GM19043 (cell line): ENCODE measurements around the gene BOLA3.
"Not testable (repeated sequence)": the region's sequence is repeated elsewhere in the genome, so short reads cannot be mapped to it uniquely, and the experiment has no call there.

ENCODE experiments used
- ATAC-seq: cut with Tn5 transposase; IDR thresholded peaks from one replicate; pipeline ENCODE4 v1.9.1; 2021; ENCODE audit warnings: low read depth; ENCODE audit not compliant: unreplicated experiment

The BOLA3 gene, protein sequence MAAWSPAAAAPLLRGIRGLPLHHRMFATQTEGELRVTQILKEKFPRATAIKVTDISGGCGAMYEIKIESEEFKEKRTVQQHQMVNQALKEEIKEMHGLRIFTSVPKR

DNA sequence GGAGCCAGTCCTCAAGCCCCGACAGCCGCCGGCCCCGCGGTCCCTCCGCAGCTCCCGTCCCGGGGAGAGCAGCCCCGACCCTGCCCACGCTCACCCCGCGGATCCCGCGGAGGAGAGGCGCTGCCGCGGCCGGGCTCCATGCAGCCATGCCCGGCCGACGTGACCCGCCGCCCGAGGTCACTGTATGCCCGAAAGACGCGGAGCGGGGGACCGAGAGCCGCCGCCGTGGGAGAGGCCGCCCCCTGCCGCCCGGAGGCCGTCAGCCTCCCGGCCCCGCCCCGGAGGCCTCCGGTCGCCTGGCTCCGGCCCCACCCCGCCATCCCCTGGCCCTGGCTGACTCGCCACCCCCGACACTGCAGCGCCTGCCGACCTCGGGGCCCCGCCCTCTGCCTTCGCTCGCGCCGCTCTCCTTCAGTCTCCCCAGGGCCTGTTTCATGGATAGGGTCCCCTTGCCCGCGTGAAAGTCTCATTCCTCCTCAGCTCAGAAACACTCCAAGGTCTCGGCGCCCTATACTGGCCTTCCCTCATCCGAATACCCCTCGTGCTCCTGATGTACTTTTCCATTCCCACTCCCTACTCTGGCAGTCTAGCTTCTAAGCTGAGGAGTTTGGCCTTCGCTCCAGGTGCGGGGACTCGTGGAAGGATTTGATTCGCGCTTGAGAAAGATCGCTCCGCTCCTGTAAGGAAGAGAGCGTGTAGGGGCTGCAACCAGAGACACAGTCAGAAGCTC lies at the start of gene BOLA3:
TSS of gene BOLA3 (minus strand) at position 186 of the 730 bp plus-strand sequence. CDS start at position 148, 38 bp downstream.
- peak; percentile 89 for ATAC-seq

DNA sequence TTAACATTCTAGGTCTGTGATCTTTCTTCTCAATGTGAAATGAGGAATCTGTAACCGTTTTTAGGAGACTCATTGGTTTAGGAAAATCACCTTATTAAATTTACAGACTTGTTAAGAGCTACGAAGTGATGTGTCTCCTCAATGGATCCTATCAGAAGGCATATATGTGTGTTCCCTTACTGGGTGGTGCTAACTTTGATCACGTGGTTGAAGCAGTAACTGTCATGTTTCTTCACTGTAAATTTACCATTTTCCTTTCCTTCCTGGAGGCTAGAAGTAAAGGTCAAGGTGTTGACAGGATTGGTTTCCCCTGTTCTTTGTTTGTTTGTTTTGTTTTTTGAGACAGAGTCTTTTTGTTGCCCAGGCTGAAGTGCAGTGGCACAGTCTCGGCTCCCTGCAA lies 49.3 kb upstream of the BOLA3 start:
- ATAC-seq: no peak

DNA sequence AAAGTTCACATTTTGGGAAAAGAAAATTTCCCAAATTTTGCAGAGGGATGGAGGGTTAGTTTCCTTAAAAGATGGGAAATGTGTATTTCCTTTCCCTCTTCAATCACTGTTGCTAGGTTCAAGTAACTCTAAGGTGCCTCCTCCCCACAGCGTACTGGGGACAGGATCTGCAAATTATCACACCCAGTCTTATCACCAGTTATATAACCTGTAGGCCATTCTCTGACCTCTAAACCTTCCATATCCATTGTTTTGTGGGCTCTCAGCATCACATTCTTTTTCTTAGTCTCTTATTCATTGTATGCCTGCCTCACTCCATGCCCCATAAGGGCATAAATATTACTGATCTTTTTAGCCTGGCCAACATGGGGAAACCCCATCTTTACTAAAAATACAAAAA lies 47.1 kb upstream of the BOLA3 start:
- no peak for ATAC-seq

GRCh38 chr2:74191596-74192380 lies 44.1 kb upstream of the BOLA3 start:
- no peak for ATAC-seq

DNA sequence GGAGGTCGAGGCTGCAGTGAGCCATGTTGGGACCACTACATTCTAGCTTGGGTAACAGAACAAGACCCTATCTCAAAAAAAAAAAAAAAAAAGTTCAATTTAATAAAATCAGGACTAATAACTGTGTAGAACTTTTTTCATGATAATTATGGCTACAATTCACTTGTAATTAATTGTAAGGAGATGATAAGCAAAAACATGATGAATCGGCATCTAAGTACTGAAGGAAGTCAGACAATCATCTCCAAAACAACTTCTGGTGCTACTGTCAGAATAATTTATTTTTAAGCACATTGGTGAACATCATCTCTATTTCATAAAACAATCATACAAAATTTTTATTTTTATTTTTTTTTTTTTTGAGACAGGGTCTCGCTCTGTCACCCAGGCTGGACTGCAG lies 41.0 kb upstream of the BOLA3 start:
- no peak for ATAC-seq

DNA sequence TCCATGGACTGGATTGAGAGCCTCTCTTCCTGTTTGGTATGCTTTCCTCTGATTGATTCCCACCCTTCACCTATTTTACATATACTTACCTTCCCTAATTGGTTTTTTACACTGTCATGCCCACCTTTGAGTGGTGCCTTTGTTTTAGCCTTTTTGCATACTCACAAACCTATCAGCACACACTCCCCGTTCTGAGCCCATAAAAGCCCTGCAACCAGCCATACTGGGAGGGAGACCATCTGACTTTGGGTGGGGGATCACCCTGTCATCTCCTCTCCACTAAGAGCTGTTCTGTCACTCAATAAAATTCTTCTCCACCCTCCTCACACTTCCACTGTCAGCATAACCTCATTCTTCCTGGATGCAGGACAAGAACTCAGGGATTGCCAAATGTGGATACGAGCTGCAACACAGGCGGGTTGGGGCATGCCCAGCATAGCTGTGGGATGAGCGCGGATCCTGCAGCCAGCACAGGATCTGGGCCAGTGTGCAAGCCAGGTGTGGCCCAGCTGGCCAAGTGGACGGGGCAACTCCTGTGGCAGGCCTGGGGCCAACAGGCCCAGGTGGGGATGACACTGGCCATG lies 40.4 kb upstream of the BOLA3 start:
- ATAC-seq: no peak

GRCh38 chr2:74186706-74187105 lies 39.0 kb upstream of the BOLA3 start:
- not testable (repeated sequence) for ATAC-seq

GRCh38 chr2:74186038-74186437 lies 38.3 kb upstream of the BOLA3 start:
- ATAC-seq: peak; percentile 49

GRCh38 chr2:74183878-74184277 lies 36.2 kb upstream of the BOLA3 start:
- ATAC-seq: no peak

GRCh38 chr2:74181739-74182138 lies 34.0 kb upstream of the BOLA3 start:
- ATAC-seq: peak; percentile 38

DNA sequence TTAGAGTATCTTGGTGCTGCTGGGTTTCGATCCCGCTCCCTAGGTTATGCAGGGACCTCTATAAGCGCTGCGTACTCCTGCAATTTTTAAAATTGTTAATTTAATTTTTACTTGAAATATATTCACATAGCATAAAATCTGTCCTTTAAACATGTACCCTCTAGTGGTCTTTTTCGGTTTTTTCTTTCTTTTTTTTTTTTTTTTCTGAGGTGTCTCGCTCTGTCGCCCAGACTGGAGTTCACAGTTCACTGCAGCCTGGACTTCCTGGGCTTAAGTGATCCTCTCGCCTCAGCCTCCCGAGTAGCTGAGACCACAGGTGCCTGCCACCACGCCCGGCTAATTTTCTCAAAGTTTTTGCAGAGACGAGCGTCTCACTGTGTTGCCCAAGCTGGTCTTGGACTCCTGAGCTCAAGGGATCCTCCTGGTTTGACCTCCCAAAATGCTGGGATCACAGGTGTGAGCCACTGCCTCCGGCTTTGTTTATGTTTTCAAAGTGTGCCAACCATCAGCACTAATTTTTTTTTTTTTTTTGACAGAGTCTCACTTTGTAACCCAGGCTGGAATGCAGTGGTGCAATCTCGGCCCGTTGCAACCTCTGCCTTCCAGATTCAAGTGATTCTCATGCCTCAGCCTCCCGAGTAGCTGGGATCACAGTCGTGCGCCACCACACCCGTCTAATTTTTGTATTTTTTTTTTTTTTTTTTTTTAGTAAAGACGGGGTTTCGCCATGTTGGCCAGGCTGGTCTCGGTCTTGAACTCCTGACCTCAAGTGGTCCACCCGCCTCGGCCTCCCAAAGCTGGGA lies 31.6 kb upstream of the BOLA3 start:
- ATAC-seq: peak; percentile 3

GRCh38 chr2:74178211-74179062 lies 30.7 kb upstream of the BOLA3 start, which contains the start of gene MOB1A:
Gene MOB1A (minus strand): TSS chr2:74178879. CDS start chr2:74178674, 205 bp downstream.
- peak; percentile 69 for ATAC-seq

DNA sequence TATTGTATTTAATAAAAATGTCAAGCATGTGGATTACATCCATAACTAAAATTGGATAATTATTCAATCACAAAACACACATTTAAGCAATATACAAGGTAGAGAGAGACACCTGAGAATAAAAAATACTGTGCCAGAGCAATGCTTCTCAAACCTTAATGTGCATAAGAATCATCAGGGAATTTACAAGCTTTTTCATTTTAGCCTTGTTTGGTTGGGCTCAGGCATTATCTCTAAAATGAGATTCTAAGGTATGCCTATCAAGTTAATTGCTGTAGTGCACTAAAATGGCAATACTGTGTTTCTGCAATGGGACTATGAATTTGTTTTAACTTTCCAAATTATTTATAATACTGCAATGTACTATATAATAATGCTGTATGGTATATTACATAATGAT lies 30.0 kb upstream of the BOLA3 start:
- no peak for ATAC-seq

- ATAC-seq: no peak
These were observed 27.2 kb upstream of the BOLA3 start for GRCh38 chr2:74174909-74175308.

- ATAC-seq: no peak
These were observed 21.0 kb upstream of the BOLA3 start for GRCh38 chr2:74168739-74169138.

DNA sequence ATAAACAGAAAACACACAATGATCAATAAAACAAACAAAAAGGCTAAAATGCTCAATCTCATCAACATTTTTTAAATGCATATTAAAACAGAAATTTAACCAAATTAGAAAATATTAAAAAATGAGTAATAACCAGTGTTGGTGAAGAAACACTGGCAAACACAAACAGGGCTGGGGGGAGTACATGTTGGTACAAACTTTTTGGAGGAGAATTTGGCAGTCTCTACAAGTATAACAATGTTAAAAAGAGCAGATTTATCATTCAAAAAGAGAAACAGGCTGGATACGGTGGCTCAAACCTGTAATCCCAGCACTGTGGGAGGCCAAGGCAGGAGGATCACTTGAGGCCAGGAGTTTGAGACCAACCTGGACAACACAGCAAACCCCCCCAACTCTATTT lies 17.0 kb upstream of the BOLA3 start:
- no peak for ATAC-seq

- no peak for ATAC-seq
These were observed 15.2 kb upstream of the BOLA3 start for GRCh38 chr2:74162951-74163350.

- no peak for ATAC-seq
These were observed 8.1 kb upstream of the BOLA3 start for GRCh38 chr2:74155830-74156229.

DNA sequence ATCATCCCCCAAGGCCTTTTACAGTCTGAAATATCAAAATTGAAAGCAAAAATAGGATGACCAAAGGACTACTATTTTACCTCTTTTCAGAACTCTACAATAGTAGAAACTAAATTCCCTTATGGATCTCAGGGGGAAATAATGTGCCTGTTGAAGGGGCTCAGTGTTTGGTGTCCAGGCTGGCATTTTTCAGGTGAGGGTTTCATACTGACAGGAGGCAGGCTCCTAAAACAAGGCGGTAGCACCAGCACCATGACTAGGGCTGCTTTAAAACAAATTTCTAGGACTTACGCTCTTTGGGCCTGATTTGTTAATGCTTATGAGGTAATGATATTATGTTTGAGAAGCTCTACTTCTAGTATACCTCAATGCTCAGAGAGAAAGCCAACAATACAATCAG lies 5.2 kb upstream of the BOLA3 start:
- no peak for ATAC-seq
